ENCODE results near the gene RNF208.

Gene RNF208

DNA sequence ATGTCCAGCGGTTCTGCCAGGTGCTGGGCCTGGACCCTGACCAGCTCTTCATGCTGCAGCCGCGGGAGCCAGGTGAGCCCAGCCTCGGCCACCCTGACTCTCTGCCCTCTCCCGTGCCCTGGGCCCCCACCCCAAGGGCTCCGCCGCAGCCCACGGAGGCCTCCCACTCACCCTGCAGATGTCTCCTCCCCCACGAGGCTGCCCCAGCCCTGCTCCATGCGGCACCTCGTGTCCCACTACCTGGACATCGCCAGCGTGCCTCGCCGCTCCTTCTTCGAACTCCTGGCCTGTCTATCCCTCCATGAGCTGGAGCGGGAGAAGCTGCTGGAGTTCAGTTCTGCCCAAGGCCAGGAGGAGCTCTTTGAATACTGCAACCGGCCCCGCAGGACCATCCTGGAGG lies 7.4 kb downstream of the RNF208 start:
- H3K9ac ChIP-seq (ENCODE audit: insufficient read length), result no peak overlapping the region
- TF ChIP-seq EZH2 (IDR thresholded peaks at IDR 0.05) (no peak), POLR2AphosphoS5 (IDR thresholded peaks at IDR 0.05; ENCODE audit: borderline replicate concordance, low read depth, low read length) (no peak), FOXP2 (optimal IDR thresholded peaks at IDR 0.05; ENCODE audit: control extremely low read depth, extremely low read length, insufficient read depth) (no peak)
- H3K9me3 ChIP-seq (ENCODE audit: low read depth, low read length), result no peaks in the 10 kb centered on the region
- no peaks in the 10 kb centered on the region for H3K36me3 ChIP-seq (ENCODE audit: insufficient read depth, low read length)
- H3K4me3 ChIP-seq, result no peak overlapping the region
- no peak overlapping the region for H3K27ac ChIP-seq
- no peak for DNase-seq (ENCODE audit: low read depth, low spot score)

DNA sequence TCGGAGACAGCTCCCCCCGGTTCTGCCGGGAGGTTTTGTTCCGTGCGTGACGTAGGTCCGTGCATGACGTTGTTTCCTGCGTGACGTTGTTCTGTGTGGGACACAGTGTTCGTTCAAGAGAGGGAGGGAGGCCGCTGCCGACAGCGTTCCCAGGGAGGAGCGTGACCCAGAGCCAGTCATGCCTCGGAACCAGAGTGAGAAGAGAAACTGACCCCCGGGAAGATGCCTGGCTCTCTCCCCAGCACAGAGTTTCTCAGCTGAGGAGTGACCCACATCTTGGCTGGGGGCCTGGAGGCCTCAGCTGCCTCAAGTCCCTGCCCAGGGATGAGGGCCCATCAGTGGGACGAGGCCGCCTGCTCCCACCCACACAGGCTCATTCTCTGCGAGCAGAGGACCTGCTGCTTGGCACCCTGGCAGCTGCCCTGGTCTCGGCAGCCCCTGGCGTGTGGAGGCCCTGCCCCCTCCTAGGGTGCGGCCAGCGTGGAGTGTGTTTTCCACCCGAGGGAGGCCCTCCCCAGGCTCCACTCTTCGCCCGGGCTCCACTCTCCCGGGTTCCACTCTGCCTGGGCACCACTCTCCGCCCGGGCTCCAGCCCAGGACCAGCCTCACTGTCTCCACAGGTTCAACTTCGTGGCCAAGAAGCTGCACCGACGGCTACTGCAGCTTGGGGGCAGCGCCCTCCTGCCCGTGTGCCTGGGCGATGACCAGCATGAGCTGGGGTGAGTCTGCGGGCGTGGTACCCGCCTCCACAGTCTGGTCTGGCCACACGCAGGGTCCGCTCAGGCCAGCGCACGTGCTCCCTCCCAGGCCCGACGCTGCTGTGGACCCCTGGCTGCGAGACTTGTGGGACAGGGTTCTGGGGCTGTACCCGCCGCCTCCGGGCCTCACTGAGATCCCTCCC lies 8.6 kb downstream of the RNF208 start:
- no peaks in the 10 kb centered on the region for H3K9me3 ChIP-seq (ENCODE audit: low read depth, low read length)
- H3K27ac ChIP-seq, result no peak overlapping the region
- H3K9ac ChIP-seq (ENCODE audit: insufficient read length), result no peak overlapping the region
- no peak overlapping the region for H3K4me3 ChIP-seq
- TF ChIP-seq EZH2 (IDR thresholded peaks at IDR 0.05), result no peak
- no peak for TF ChIP-seq POLR2AphosphoS5 (IDR thresholded peaks at IDR 0.05; ENCODE audit: borderline replicate concordance, low read depth, low read length)
- TF ChIP-seq FOXP2 (optimal IDR thresholded peaks at IDR 0.05; ENCODE audit: control extremely low read depth, extremely low read length, insufficient read depth), result no peak
- no peaks in the 10 kb centered on the region for H3K36me3 ChIP-seq (ENCODE audit: insufficient read depth, low read length)
- no peak for DNase-seq (ENCODE audit: low read depth, low spot score)

- Histone ChIP-seq H3K4me3 (no peak overlapping the region), H3K9ac (ENCODE audit: insufficient read length) (no peak overlapping the region), H3K9me3 (ENCODE audit: low read depth, low read length) (no peaks in the 10 kb centered on the region), H3K27ac (no peak overlapping the region), H3K36me3 (ENCODE audit: insufficient read depth, low read length) (no peaks in the 10 kb centered on the region)
- DNase-seq (ENCODE audit: low read depth, low spot score), result no peak
- TF ChIP-seq POLR2AphosphoS5 (IDR thresholded peaks at IDR 0.05; ENCODE audit: borderline replicate concordance, low read depth, low read length) (0 out of 2 replicates have a peak, but pooled peaks have one; percentile 5), FOXP2 (optimal IDR thresholded peaks at IDR 0.05; ENCODE audit: control extremely low read depth, extremely low read length, insufficient read depth) (no peak)
Observed at GRCh38 chr9:137212520-137212919, 9.5 kb downstream of the RNF208 start.

GRCh38 chr9:137211532-137211931 lies 10.5 kb downstream of the RNF208 start:
- no peak overlapping the region for H3K27ac ChIP-seq
- no peak for TF ChIP-seq EZH2 (IDR thresholded peaks at IDR 0.05)
- 0 out of 2 replicates have a peak, but pooled peaks have one; percentile 9 for TF ChIP-seq POLR2AphosphoS5 (IDR thresholded peaks at IDR 0.05; ENCODE audit: borderline replicate concordance, low read depth, low read length)
- no peak overlapping the region for H3K4me3 ChIP-seq
- H3K9me3 ChIP-seq (ENCODE audit: low read depth, low read length), result no peaks in the 10 kb centered on the region
- H3K9ac ChIP-seq (ENCODE audit: insufficient read length), result no peak overlapping the region
- no peak for DNase-seq (ENCODE audit: low read depth, low spot score)
- H3K36me3 ChIP-seq (ENCODE audit: insufficient read depth, low read length), result no peaks in the 10 kb centered on the region

- Histone ChIP-seq H3K9me3 (ENCODE audit: low read depth, low read length) (no peaks in the 10 kb centered on the region), H3K4me3 (peak overlapping the region; percentile 92), H3K27ac (no peak overlapping the region), H3K9ac (ENCODE audit: insufficient read length) (peak overlapping the region; percentile 90), H3K36me3 (ENCODE audit: insufficient read depth, low read length) (no peaks in the 10 kb centered on the region)
- no peak for TF ChIP-seq EZH2 (IDR thresholded peaks at IDR 0.05)
- no peak for TF ChIP-seq POLR2AphosphoS5 (IDR thresholded peaks at IDR 0.05; ENCODE audit: borderline replicate concordance, low read depth, low read length)
- no peak for TF ChIP-seq FOXP2 (optimal IDR thresholded peaks at IDR 0.05; ENCODE audit: control extremely low read depth, extremely low read length, insufficient read depth)
- DNase-seq (ENCODE audit: low read depth, low spot score), result no peak
Observed at GRCh38 chr9:137206602-137207001, 15.4 kb downstream of the RNF208 start.

GRCh38 chr9:137205126-137206069 lies 16.6 kb downstream of the RNF208 start, which contains the start of the genes NDOR1 and TMEM203:
Gene NDOR1, plus strand, starts transcription at chr9:137205700. Its CDS starts 78 bp downstream, at chr9:137205778.
Gene TMEM203, minus strand, starts transcription at chr9:137205648. Its CDS starts 234 bp downstream, at chr9:137205414.
- no peaks in the 10 kb centered on the region for H3K9me3 ChIP-seq (ENCODE audit: low read depth, low read length)
- H3K9ac ChIP-seq (ENCODE audit: insufficient read length), result peak within 1 kb of the TSS; percentile 90
- peak within 1 kb of the TSS; percentile 92 for H3K4me3 ChIP-seq
- H3K36me3 ChIP-seq (ENCODE audit: insufficient read depth, low read length), result no peaks in the 10 kb centered on the region
- DNase-seq (ENCODE audit: low read depth, low spot score), result no peak
- peak within 1 kb of the TSS; percentile 70; the same call in 1 of the 2 replicates for H3K27ac ChIP-seq
- TF ChIP-seq FOXP2 (optimal IDR thresholded peaks at IDR 0.05; ENCODE audit: control extremely low read depth, extremely low read length, insufficient read depth) (no peak), POLR2AphosphoS5 (IDR thresholded peaks at IDR 0.05; ENCODE audit: borderline replicate concordance, low read depth, low read length) (peak; percentile 91)

GRCh38 chr9:137204731-137205125 lies 17.3 kb downstream of the RNF208 start:
- Histone ChIP-seq H3K4me3 (peak overlapping the region; percentile 92), H3K9ac (ENCODE audit: insufficient read length) (peak overlapping the region; percentile 90), H3K27ac (no peak overlapping the region), H3K36me3 (ENCODE audit: insufficient read depth, low read length) (no peaks in the 10 kb centered on the region), H3K9me3 (ENCODE audit: low read depth, low read length) (no peaks in the 10 kb centered on the region)
- DNase-seq (ENCODE audit: low read depth, low spot score), result no peak
- no peak for TF ChIP-seq POLR2AphosphoS5 (IDR thresholded peaks at IDR 0.05; ENCODE audit: borderline replicate concordance, low read depth, low read length)
- TF ChIP-seq EZH2 (IDR thresholded peaks at IDR 0.05), result no peak
- TF ChIP-seq FOXP2 (optimal IDR thresholded peaks at IDR 0.05; ENCODE audit: control extremely low read depth, extremely low read length, insufficient read depth), result no peak

DNA sequence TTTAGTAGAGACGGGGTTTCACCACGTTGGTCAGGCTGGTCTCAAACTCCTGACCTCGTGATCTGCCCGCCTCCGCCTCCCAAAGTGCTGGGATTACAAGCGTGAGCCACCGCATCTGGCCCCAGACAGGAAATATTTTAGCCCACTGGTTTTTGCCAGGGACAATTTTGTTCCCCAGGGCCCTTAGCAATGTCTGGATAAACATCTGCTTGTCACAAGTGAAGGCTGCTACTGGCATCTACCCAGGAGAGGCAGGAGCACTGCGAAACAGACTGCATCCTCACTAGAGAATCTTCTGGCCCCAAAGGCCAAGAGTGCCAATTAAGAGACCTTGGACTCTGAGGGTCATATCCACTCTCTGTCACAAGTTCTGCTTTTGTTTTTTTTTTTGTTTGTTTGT lies 19.1 kb downstream of the RNF208 start:
- H3K4me3 ChIP-seq, result no peak overlapping the region
- TF ChIP-seq POLR2AphosphoS5 (IDR thresholded peaks at IDR 0.05; ENCODE audit: borderline replicate concordance, low read depth, low read length) (no peak), FOXP2 (optimal IDR thresholded peaks at IDR 0.05; ENCODE audit: control extremely low read depth, extremely low read length, insufficient read depth) (no peak), EZH2 (IDR thresholded peaks at IDR 0.05) (no peak)
- H3K27ac ChIP-seq, result no peak overlapping the region
- DNase-seq (ENCODE audit: low read depth, low spot score), result no peak
- H3K9ac ChIP-seq (ENCODE audit: insufficient read length), result no peak overlapping the region
- no peaks in the 10 kb centered on the region for H3K9me3 ChIP-seq (ENCODE audit: low read depth, low read length)
- H3K36me3 ChIP-seq (ENCODE audit: insufficient read depth, low read length), result no peaks in the 10 kb centered on the region

Data from SK-N-MC (cell line).